KMS-11 (cell line): Measurements from ENCODE around the gene OR10T2.
"Not testable (repeated sequence)": the region's sequence is repeated elsewhere in the genome, so short reads cannot be mapped to it uniquely, and the experiment has no call there.

Source experiments
- H2AFZ ChIP-seq: fragments of 200-600 bp; sonication (generic); 2 replicates; pipeline ENCODE4 v1.6.1; 2016; ENCODE audit warnings: antibody characterized with exemption, mixed run types, low read depth
- H3K27ac ChIP-seq: fragments of 200-600 bp; sonication (generic); 2 replicates; pipeline ENCODE4 v1.6.1; 2016; ENCODE audit warnings: mild to moderate bottlenecking, mixed run types
- H3K27me3 ChIP-seq: fragments of 200-600 bp; sonication (generic); 2 replicates; pipeline ENCODE4 v1.6.1; 2017; ENCODE audit warnings: mild to moderate bottlenecking, low read depth, mixed run types, moderate library complexity; ENCODE audit not compliant: insufficient read depth
- H3K36me3 ChIP-seq: fragments of 200-600 bp; sonication (generic); 2 replicates; pipeline ENCODE4 v1.6.1; 2017; ENCODE audit warnings: mild to moderate bottlenecking, mixed run types; ENCODE audit not compliant: insufficient read depth
- H3K4me1 ChIP-seq: fragments of 200-600 bp; sonication (generic); 2 replicates; pipeline ENCODE4 v1.6.1; 2016; ENCODE audit warnings: mild to moderate bottlenecking, low read depth, mixed run types; ENCODE audit not compliant: poor library complexity, severe bottlenecking
- H3K4me2 ChIP-seq: fragments of 200-600 bp; sonication (generic); 2 replicates; pipeline ENCODE4 v1.7.0; 2016; ENCODE audit warnings: mild to moderate bottlenecking, mixed run types
- H3K4me3 ChIP-seq: fragments of 200-600 bp; sonication (generic); IDR thresholded peaks from 2 replicates; pipeline ENCODE4 v1.6.1; 2017; ENCODE audit warnings: low read depth, low read length, mixed read lengths; ENCODE audit not compliant: insufficient read depth
- H3K79me2 ChIP-seq: fragments of 200-600 bp; sonication (generic); 2 replicates; pipeline ENCODE4 v1.6.1; 2016; ENCODE audit warnings: low read depth, mixed run types; ENCODE audit not compliant: insufficient read depth
- H3K9ac ChIP-seq: fragments of 200-600 bp; sonication (generic); 2 replicates; pipeline ENCODE4 v1.6.1; 2016; ENCODE audit warnings: mild to moderate bottlenecking, mixed run types
- H4K20me1 ChIP-seq: fragments of 200-600 bp; sonication (generic); 2 replicates; pipeline ENCODE4 v1.6.1; 2016; ENCODE audit warnings: mild to moderate bottlenecking, mixed run types; ENCODE audit not compliant: insufficient read depth
- CTCF ChIP-seq: fragments of 200-600 bp; sonication (generic); conservative IDR thresholded peaks from 2 replicates; pipeline ENCODE4 v1.6.1; 2017; ENCODE audit warnings: low read depth, mild to moderate bottlenecking, antibody characterized with exemption, low read length, moderate library complexity, mixed read lengths

OR10T2 gene

GRCh38 chr1:158398818-158399514 is at the start of gene OR10T2:
Gene OR10T2 (minus strand): TSS chr1:158399466. CDS start chr1:158399466, 0 bp downstream.
- no peak within 1 kb of the TSS for H3K9ac ChIP-seq

GRCh38 chr1:158445376-158445775 is 46.1 kb upstream of the OR10T2 start:
- H2AFZ ChIP-seq = no peak overlapping the region
- H3K27me3 ChIP-seq = no peaks in the 10 kb centered on the region
- TF ChIP-seq CTCF = no peak
- no peaks in the 10 kb centered on the region for H3K36me3 ChIP-seq
- H3K4me3 ChIP-seq = no peak overlapping the region
- H3K9ac ChIP-seq = no peak overlapping the region
- H3K79me2 ChIP-seq = no peaks in the 10 kb centered on the region
- no peaks in the 10 kb centered on the region for H4K20me1 ChIP-seq
- H3K4me2 ChIP-seq = no peak overlapping the region
- H3K4me1 ChIP-seq = no peaks in the 10 kb centered on the region
- no peak overlapping the region for H3K27ac ChIP-seq

More at GRCh38 chr1:158398818-158399514, at the start of gene OR10T2:
- Histone ChIP-seq H3K27me3 (no peaks in the 10 kb centered on the region), H4K20me1 (no peaks in the 10 kb centered on the region), H3K4me3 (no peak within 1 kb of the TSS), H3K4me2 (no peak within 1 kb of the TSS), H3K36me3 (no peaks in the 10 kb centered on the region), H3K4me1 (no peaks in the 10 kb centered on the region), H3K79me2 (no peaks in the 10 kb centered on the region), H2AFZ (no peak within 1 kb of the TSS), H3K27ac (no peak within 1 kb of the TSS)
- no peak for TF ChIP-seq CTCF

- H3K4me2 ChIP-seq = no peak overlapping the region
- H3K4me1 ChIP-seq = no peaks in the 10 kb centered on the region
- no peaks in the 10 kb centered on the region for H3K79me2 ChIP-seq
- no peaks in the 10 kb centered on the region for H4K20me1 ChIP-seq
- no peak overlapping the region for H3K4me3 ChIP-seq
- no peak for TF ChIP-seq CTCF
- H3K9ac ChIP-seq = no peak overlapping the region
- H2AFZ ChIP-seq = no peak overlapping the region
- no peak overlapping the region for H3K27ac ChIP-seq
- H3K27me3 ChIP-seq = no peaks in the 10 kb centered on the region
- no peaks in the 10 kb centered on the region for H3K36me3 ChIP-seq
These were observed 35.5 kb upstream of the OR10T2 start for GRCh38 chr1:158434741-158435140.

- not testable (repeated sequence) for H3K4me3 ChIP-seq, H3K4me2 ChIP-seq, H3K4me1 ChIP-seq, H4K20me1 ChIP-seq, H3K27me3 ChIP-seq, H3K27ac ChIP-seq, H2AFZ ChIP-seq, H3K79me2 ChIP-seq, H3K9ac ChIP-seq, H3K36me3 ChIP-seq
These were observed 30.9 kb upstream of the OR10T2 start for GRCh38 chr1:158430163-158430562.

GRCh38 chr1:158426137-158426536 is 26.9 kb upstream of the OR10T2 start, which contains the start of gene OR10K2:
Gene OR10K2 (minus strand): TSS chr1:158426237. CDS start chr1:158420866, 5,371 bp downstream.
- H3K79me2 ChIP-seq = no peaks in the 10 kb centered on the region
- no peak for TF ChIP-seq CTCF
- no peaks in the 10 kb centered on the region for H3K27me3 ChIP-seq
- H3K27ac ChIP-seq = no peak within 1 kb of the TSS
- H3K36me3 ChIP-seq = no peaks in the 10 kb centered on the region
- no peak within 1 kb of the TSS for H3K4me2 ChIP-seq
- no peak within 1 kb of the TSS for H2AFZ ChIP-seq
- no peak within 1 kb of the TSS for H3K9ac ChIP-seq
- H3K4me1 ChIP-seq = no peaks in the 10 kb centered on the region
- no peaks in the 10 kb centered on the region for H4K20me1 ChIP-seq
- H3K4me3 ChIP-seq = no peak within 1 kb of the TSS
